ENCODE measurements around the gene C22orf15. TPM values are rescaled to one million over a fixed set of nuclear protein-coding genes. Genes with fewer than 3 reads are reported as not detected.
"Not testable (repeated sequence)": the region's sequence is repeated elsewhere in the genome, so short reads cannot be mapped to it uniquely, and the experiment has no call there.

C22orf15 gene
- polyA plus RNA-seq, 2 of the 4 experiments (the other 2 are of a cell fraction): not detected

DNA sequence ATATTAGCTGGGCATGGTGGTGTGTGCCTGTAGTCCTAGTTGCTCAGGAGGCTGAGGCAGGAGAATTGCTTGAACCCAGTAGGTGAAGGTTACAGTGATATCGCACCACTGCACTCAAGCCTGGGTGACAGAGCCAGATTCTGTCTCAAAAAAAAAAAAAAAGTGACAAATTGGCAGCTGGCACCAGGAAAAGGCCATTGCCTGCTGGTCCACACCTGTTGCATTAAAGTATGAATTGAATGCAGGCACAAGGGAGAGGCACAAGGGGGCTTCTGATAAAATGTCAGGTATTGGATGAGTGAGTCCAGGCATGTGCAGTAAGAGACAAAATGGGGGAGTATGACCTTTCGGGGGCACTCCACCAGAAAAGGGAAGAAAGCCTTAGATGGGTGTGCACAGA is 40.1 kb upstream of the C22orf15 start:
- TF ChIP-seq, protein P1, sequence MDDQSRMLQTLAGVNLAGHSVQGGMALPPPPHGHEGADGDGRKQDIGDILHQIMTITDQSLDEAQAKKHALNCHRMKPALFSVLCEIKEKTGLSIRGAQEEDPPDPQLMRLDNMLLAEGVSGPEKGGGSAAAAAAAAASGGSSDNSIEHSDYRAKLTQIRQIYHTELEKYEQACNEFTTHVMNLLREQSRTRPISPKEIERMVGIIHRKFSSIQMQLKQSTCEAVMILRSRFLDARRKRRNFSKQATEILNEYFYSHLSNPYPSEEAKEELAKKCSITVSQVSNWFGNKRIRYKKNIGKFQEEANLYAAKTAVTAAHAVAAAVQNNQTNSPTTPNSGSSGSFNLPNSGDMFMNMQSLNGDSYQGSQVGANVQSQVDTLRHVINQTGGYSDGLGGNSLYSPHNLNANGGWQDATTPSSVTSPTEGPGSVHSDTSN (IDR thresholded peaks at IDR 0.05): no peak
- TF ChIP-seq TFCP2L1 (CRISPR knock-in tag; IDR thresholded peaks at IDR 0.05): no peak
- no peak for TF ChIP-seq RNF2 (IDR thresholded peaks at IDR 0.05; ENCODE audit: borderline replicate concordance, low read depth)
- Histone ChIP-seq H3K4me1 (no peaks in the 10 kb centered on the region; the same call in 2 of the 3 replicates), H3K9me3 (no peaks in the 10 kb centered on the region), H3K27ac (no peak overlapping the region), H3K4me3 (no peak overlapping the region), H3K4me2 (no peak overlapping the region)
- WGBS (ENCODE audit: missing lambda C conversion rate): 91% methylated on average over 2 of the region's 2 CpGs
- ATAC-seq (no peak), FAIRE-seq (no peak), DNase-seq (ENCODE audit: low read depth in 1 of 2, low spot score in 1 of 2) (no peak)
- CTCF ChIA-PET: interaction anchor here (0.6 kb wide), 1 partner anchor 83 kb away, joined by 3 read pairs; no protein-coding TSS in a partner anchor
- POLR2A ChIA-PET: no interaction called here

DNA sequence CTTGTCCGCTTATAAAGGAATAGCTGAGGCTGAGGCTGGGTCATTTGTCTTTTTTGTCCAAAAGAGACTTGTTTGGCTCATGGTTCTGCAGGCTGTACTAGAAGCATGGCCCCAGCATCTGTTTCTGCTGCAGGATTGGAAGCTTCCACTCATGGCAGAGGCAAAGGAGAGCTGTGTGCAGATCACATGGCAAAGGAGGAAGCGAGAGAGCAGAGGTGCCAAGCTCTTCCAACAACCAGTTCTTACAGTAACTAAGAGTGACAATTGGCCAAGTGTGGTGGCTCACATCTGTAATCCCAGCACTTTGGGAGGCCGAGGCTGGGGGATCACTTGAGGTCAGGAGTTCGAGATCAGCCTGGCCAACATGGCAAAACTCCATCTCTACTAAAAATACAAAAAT is 34.7 kb upstream of the C22orf15 start:
- ChIA-PET CTCF (interaction anchor here (0.5 kb wide), 1 partner anchor 31 kb away, joined by 3 read pairs; no protein-coding TSS in a partner anchor), POLR2A (interaction anchor here (0.6 to 1.0 kb wide), 2 partner anchors 11 to 21 kb away, joined by 5 to 7 read pairs; no protein-coding TSS in a partner anchor)
- 81% methylated on average over 3 of the region's 4 CpGs for WGBS (ENCODE audit: missing lambda C conversion rate)
- H3K27ac ChIP-seq; ATAC-seq; H3K9me3 ChIP-seq; DNase-seq (ENCODE audit: low read depth in 1 of 2, low spot score in 1 of 2); H3K4me1 ChIP-seq; FAIRE-seq; H3K4me3 ChIP-seq; H3K4me2 ChIP-seq: not testable (repeated sequence)

DNA sequence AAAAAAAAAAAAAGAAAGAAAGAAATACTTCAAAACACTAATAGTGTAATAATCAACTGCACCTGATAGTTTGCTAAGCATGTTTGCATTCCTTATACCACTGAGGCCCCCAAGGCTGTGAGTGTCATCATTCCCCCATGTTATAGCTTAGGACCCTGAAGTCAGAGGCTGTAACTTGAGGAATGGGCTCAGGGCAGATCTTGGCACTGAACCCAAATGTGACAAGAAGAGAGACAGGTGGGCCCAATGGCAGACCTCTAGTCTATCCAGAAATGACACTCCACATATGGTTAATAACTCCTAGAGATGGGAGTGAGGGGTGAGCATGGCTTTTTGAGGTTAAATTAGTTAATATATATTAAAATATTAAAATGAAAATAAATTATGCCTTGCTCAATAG is 25.1 kb upstream of the C22orf15 start:
- POLR2A ChIA-PET: interaction anchor here (0.6 kb wide), 1 partner anchor 11 kb away, joined by 3 read pairs; no protein-coding TSS in a partner anchor
- no peak overlapping the region for H3K27ac ChIP-seq
- no peak overlapping the region for H3K4me2 ChIP-seq
- no peaks in the 10 kb centered on the region for H3K9me3 ChIP-seq
- FAIRE-seq: no peak
- no peak for DNase-seq (ENCODE audit: low read depth in 1 of 2, low spot score in 1 of 2)
- ATAC-seq: no peak
- TF ChIP-seq PHF8 (IDR thresholded peaks at IDR 0.05; ENCODE audit: borderline replicate concordance, low read depth): no peak
- no peak for TF ChIP-seq TFCP2L1 (CRISPR knock-in tag; IDR thresholded peaks at IDR 0.05)
- no peak for TF ChIP-seq NPAS2 (CRISPR knock-in tag; IDR thresholded peaks at IDR 0.05; ENCODE audit: borderline replicate concordance)
- TF ChIP-seq HOXB5 (CRISPR knock-in tag; IDR thresholded peaks at IDR 0.05): no peak
- TF ChIP-seq HEYL (CRISPR knock-in tag; IDR thresholded peaks at IDR 0.05): no peak
- no peak for TF ChIP-seq RFX5 (IDR thresholded peaks at IDR 0.05)
- TF ChIP-seq, protein P2, sequence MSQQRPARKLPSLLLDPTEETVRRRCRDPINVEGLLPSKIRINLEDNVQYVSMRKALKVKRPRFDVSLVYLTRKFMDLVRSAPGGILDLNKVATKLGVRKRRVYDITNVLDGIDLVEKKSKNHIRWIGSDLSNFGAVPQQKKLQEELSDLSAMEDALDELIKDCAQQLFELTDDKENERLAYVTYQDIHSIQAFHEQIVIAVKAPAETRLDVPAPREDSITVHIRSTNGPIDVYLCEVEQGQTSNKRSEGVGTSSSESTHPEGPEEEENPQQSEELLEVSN (IDR thresholded peaks at IDR 0.05; ENCODE audit: borderline replicate concordance, low read depth): no peak
- no peak for TF ChIP-seq FOSL2 (IDR thresholded peaks at IDR 0.05)
- no peak for TF ChIP-seq FOSL2 (CRISPR knock-in tag; IDR thresholded peaks at IDR 0.05)
- TF ChIP-seq, protein P3, sequence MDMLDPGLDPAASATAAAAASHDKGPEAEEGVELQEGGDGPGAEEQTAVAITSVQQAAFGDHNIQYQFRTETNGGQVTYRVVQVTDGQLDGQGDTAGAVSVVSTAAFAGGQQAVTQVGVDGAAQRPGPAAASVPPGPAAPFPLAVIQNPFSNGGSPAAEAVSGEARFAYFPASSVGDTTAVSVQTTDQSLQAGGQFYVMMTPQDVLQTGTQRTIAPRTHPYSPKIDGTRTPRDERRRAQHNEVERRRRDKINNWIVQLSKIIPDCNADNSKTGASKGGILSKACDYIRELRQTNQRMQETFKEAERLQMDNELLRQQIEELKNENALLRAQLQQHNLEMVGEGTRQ (IDR thresholded peaks at IDR 0.05): no peak
- TF ChIP-seq HOXB13 (CRISPR knock-in tag; IDR thresholded peaks at IDR 0.05; ENCODE audit: low read depth): no peak
- no peak for TF ChIP-seq FOSB (CRISPR knock-in tag; IDR thresholded peaks at IDR 0.05)
- TF ChIP-seq MAZ (IDR thresholded peaks at IDR 0.05; ENCODE audit: borderline replicate concordance, low read depth, low read length): no peak
- no peak for TF ChIP-seq JUN (IDR thresholded peaks at IDR 0.05)
- TF ChIP-seq ZSCAN20 (CRISPR knock-in tag; IDR thresholded peaks at IDR 0.05): no peak
- no peak for TF ChIP-seq ZC3H11A (IDR thresholded peaks at IDR 0.05)
- no peak for TF ChIP-seq EHMT2 (IDR thresholded peaks at IDR 0.05; ENCODE audit: low read depth)
- TF ChIP-seq, protein P4, sequence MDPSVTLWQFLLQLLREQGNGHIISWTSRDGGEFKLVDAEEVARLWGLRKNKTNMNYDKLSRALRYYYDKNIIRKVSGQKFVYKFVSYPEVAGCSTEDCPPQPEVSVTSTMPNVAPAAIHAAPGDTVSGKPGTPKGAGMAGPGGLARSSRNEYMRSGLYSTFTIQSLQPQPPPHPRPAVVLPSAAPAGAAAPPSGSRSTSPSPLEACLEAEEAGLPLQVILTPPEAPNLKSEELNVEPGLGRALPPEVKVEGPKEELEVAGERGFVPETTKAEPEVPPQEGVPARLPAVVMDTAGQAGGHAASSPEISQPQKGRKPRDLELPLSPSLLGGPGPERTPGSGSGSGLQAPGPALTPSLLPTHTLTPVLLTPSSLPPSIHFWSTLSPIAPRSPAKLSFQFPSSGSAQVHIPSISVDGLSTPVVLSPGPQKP (IDR thresholded peaks at IDR 0.05; ENCODE audit: low read depth, low read length): no peak
- TF ChIP-seq CHD4 (IDR thresholded peaks at IDR 0.05; ENCODE audit: borderline replicate concordance): no peak
- no peak for TF ChIP-seq CHD2 (IDR thresholded peaks at IDR 0.05; ENCODE audit: low read length, partially characterized antibody)
- no peak for TF ChIP-seq ESRRA (IDR thresholded peaks at IDR 0.05; ENCODE audit: borderline replicate concordance, low read length)
- CTCF ChIA-PET: no interaction called here
- H3K4me1 ChIP-seq: no peaks in the 10 kb centered on the region
- H3K4me3 ChIP-seq: no peak overlapping the region

Measured in A549 (cell line).